HG03521 (cell line): ENCODE data around the gene DOCK3.
"Not testable (repeated sequence)": the region's sequence is repeated elsewhere in the genome, so short reads cannot be mapped to it uniquely, and the experiment has no call there.

Source experiments
- ATAC-seq: cut with Tn5 transposase; IDR thresholded peaks from one replicate; pipeline ENCODE4 v1.9.1; 2021; ENCODE audit warnings: mild to moderate bottlenecking, moderate library complexity; ENCODE audit not compliant: unreplicated experiment

Gene DOCK3

GRCh38 chr3:51353691-51354090 is 679.0 kb downstream of the DOCK3 start:
- ATAC-seq, result no peak

DNA sequence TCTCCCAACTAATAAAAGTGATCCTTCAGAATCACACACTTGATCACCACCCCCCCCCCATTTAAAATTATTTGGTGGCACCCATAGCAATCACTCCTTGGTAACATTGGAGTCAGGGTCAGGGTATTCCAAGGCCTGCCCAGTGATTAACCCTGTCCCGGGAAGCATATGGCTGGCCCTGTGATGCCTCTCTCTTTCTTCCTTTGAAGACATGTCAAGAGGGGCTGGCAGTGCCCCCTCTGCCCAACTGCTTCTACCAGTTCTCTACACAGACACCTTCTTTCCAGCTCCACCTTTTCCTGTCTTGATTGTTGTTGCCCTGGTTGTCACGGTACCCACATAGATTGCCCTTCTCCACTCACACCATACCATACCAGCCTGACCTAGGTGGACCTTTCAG is 679.4 kb downstream of the DOCK3 start:
- no peak for ATAC-seq

GRCh38 chr3:51354731-51355615 is 680.2 kb downstream of the DOCK3 start:
- ATAC-seq, result no peak

- no peak for ATAC-seq
These were observed 681.3 kb downstream of the DOCK3 start for GRCh38 chr3:51355891-51356578.

DNA sequence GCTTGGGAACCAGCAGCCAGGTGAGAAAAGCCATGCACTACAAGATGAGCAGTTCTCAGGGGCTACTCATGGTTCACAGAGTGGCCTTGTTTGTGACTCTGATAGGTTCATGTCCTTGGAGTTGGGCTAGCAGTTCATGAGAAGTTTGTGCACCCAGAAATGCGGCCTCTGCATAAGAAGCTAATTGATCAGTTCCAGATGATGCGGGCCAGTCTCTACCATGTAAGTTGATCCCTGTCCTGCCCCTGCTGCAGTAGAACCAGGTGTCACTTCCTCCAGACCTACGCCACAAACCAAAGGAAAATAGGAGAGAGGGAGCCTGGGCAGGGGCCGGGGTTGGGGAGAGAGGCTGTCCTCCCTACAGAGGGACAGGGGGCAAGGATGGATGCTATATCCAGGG is 683.1 kb downstream of the DOCK3 start:
- ATAC-seq, result no peak

- ATAC-seq, result no peak
These were observed 684.3 kb downstream of the DOCK3 start for GRCh38 chr3:51358981-51359380.

DNA sequence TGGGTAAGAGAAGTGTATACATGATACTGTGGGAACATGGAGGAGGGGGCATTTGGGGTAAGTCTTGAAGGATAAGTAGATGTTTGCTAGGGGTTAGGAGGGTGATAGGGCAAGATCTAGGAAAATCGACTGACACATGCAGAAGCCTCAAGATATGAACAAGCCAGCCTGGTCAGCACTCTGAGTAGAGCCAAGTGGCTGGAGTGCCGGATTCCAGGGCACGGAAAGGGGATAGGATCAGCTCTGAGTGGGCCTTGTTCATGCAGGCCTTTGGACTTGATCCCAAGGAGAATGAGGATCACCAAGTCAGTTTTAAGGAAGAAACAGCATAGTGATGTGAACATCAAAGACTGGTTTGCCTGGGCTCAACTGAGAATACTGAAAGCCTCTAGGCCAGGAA is 686.1 kb downstream of the DOCK3 start:
- no peak for ATAC-seq

GRCh38 chr3:51361746-51362145 is 687.0 kb downstream of the DOCK3 start:
- ATAC-seq, result no peak

DNA sequence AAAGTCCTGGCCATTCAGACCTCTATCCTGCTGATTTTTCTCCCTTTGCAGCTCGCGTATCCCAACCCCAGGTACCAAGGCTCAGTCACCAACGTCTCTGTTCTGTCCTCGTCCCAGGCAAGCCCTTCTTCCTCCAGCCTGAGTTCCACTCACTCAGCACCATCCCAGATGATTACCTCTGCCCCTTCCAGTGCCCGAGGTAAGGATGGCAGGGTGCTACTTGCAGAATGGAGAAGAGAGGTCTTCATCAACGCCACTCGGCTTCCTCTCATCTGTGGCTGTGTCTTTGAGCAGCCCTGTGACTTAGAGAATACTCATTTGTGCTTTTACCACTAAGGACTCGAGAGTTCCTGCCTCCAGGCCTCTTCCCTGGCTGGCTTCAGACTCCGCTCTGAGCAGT is 687.7 kb downstream of the DOCK3 start:
- ATAC-seq, result no peak

DNA sequence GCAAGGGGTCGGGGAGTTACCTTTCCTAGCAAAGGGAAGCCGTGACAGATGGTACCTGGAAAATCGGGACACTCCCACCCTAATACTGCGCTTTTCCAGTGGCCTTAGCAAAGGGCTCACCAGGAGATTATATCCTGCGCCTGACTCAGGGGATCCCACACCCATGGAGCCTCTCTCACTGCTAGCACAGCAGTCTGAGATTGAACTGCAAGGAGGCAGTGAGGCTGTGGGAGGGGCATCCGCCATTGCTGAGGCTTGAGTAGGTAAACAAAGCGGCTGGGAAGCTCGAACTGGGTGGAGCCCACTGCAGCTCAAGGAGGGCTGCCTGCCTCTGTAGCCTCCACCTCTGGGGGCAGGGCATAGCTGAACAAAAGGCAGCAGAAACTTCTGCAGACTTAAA is 693.5 kb downstream of the DOCK3 start:
- ATAC-seq, result not testable (repeated sequence)

DNA sequence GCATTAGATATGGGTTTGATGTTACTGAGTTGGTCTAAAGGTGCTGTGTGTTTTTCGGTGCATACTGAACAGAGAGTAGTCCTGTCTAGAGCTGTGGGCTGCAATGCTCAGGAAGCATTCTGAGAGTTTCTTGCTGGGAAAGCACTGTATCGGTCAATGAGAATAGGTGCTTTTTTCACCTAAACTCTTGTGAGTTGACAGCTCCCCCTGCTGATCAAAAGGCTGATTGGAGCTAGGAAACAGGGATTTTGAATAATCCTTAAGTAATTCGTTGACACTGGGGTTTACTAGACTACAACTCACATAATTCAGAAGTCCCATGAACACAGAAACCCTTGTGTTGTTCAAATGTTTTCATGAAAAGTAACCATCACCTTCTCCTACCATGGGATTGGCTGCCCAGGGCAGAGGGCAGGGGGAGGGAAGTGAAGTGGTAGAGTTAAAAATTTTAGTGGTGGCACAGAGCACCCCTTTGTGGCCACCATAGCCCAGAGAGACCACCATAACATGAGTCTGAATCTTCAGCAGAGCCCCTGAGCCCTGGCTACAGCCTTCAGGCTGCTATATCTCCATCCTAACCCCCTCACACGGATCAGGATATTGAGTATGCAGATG is 697.3 kb downstream of the DOCK3 start:
- no peak for ATAC-seq

GRCh38 chr3:51373658-51374421 is 699.1 kb downstream of the DOCK3 start:
- ATAC-seq, result no peak

- no peak for ATAC-seq
These were observed 699.7 kb downstream of the DOCK3 start for GRCh38 chr3:51374456-51374855.

DNA sequence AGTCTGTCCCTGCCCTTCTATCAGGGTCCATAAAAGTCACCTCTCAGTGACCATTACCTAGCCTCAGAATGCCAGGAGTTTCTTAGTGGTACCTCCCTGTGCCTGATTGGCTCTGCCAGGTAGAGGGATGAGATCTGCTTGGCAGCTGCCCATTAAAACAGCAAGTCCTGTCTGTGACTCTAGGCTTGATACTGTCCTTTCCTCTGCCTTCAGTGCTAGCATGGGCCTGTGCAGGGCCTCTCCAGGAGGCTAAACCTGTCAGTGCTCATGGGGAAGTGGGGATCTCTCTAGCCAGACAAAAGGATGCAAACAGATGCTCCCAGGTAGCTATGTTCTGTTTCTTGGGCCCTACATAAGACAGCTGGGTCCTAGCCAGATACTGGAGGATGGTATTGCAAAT is 700.4 kb downstream of the DOCK3 start:
- ATAC-seq, result no peak

GRCh38 chr3:51375571-51375970 is 700.8 kb downstream of the DOCK3 start:
- no peak for ATAC-seq

- no peak for ATAC-seq
These were observed 703.3 kb downstream of the DOCK3 start for GRCh38 chr3:51378065-51378464.

DNA sequence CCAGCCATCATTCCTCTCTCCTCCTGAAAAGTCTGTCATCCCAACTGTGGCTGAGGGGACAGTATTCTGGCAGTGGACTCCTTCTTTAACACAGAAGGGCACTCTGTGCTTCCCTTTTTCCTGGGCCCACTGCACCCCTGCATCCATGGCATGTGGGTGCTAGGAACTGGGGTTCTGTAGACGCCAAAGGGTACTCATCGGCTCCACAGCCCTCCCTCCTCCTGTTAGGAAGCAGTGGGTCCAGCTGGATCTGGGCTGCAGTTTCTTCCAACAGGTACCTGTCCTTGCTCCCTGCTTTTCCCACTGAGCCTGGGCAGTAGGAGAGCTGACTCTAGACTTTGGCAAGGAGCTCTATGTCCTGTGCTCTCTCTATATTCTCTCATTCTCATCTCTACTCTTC is 704.0 kb downstream of the DOCK3 start:
- no peak for ATAC-seq

GRCh38 chr3:51379301-51379700 is 704.6 kb downstream of the DOCK3 start:
- ATAC-seq, result no peak

- ATAC-seq, result no peak
These were observed 705.2 kb downstream of the DOCK3 start for GRCh38 chr3:51379746-51380455.

- no peak for ATAC-seq
These were observed 706.0 kb downstream of the DOCK3 start for GRCh38 chr3:51380601-51381332.
